ENCODE results near the gene PTK6.

GRCh38 chr20:63558804-63559484 is 21.8 kb upstream of the PTK6 start:
- no peak for TF ChIP-seq CTCF (IDR thresholded peaks at IDR 0.05; ENCODE audit: low read depth, low read length, poor library complexity, severe bottlenecking)
- TF ChIP-seq EZH2phosphoT487 (IDR thresholded peaks at IDR 0.05; ENCODE audit: borderline replicate concordance, low read length) = no peak
